ENCODE results near the gene PMEPA1.

Gene PMEPA1

GRCh38 chr20:57651881-57652605 is 57.8 kb downstream of the PMEPA1 start:
- TF ChIP-seq CTCF (IDR thresholded peaks at IDR 0.05; ENCODE audit: borderline replicate concordance, control extremely low read depth, extremely low read depth, insufficient read depth, missing control alignments): no peak
- DNase-seq (ENCODE audit: low spot score): peak; percentile 23
- in situ Hi-C loops (cut with MboI; ENCODE audit: low sequenced_read_pairs, unreplicated experiment): loop anchor here (25.0 kb wide), 1 partner anchor 435 kb away; no protein-coding TSS in a partner anchor

- TF ChIP-seq CTCF (IDR thresholded peaks at IDR 0.05; ENCODE audit: borderline replicate concordance, control extremely low read depth, extremely low read depth, insufficient read depth, missing control alignments): no peak
- in situ Hi-C loops (cut with MboI; ENCODE audit: low sequenced_read_pairs, unreplicated experiment): loop anchor here (25.0 kb wide), 1 partner anchor 436 kb away; no protein-coding TSS in a partner anchor
- peak; percentile 11 for DNase-seq (ENCODE audit: low spot score)
These were observed 58.9 kb downstream of the PMEPA1 start for GRCh38 chr20:57650756-57651483.

GRCh38 chr20:57650266-57650665 is 59.5 kb downstream of the PMEPA1 start:
- TF ChIP-seq CTCF (IDR thresholded peaks at IDR 0.05; ENCODE audit: borderline replicate concordance, control extremely low read depth, extremely low read depth, insufficient read depth, missing control alignments): no peak
- in situ Hi-C loops (cut with MboI; ENCODE audit: low sequenced_read_pairs, unreplicated experiment): loop anchor here (25.0 kb wide), 1 partner anchor 437 kb away; no protein-coding TSS in a partner anchor
- no peak for DNase-seq (ENCODE audit: low spot score)

- DNase-seq (ENCODE audit: low spot score): peak; percentile 11
- in situ Hi-C loops (cut with MboI; ENCODE audit: low sequenced_read_pairs, unreplicated experiment): loop anchor here (25.0 kb wide), 1 partner anchor 438 kb away; no protein-coding TSS in a partner anchor
- no peak for TF ChIP-seq CTCF (IDR thresholded peaks at IDR 0.05; ENCODE audit: borderline replicate concordance, control extremely low read depth, extremely low read depth, insufficient read depth, missing control alignments)
These were observed 60.2 kb downstream of the PMEPA1 start for GRCh38 chr20:57649617-57650015.

- TF ChIP-seq CTCF (IDR thresholded peaks at IDR 0.05; ENCODE audit: borderline replicate concordance, control extremely low read depth, extremely low read depth, insufficient read depth, missing control alignments): no peak
- in situ Hi-C loops (cut with MboI; ENCODE audit: low sequenced_read_pairs, unreplicated experiment): no loop called here
- DNase-seq (ENCODE audit: low spot score): peak; percentile 6
These were observed 60.8 kb downstream of the PMEPA1 start for GRCh38 chr20:57648878-57649616.

All from GM13976 (cell line).